Body of pancreas (tissue), 4 donors: Measurements from ENCODE around the gene ZC3H12D. TPM values are rescaled to one million over a fixed set of nuclear protein-coding genes. Genes with fewer than 3 reads are reported as not detected.

Experiments
- ATAC-seq: fragments of 150-250 bp; one replicate; pipeline ENCODE4 v1.9.1; 2016
- DNase-seq, 4 donors: peaks; one replicate each; pipeline ENCODE4 v3.0.0-alpha.2; 2019
- H3K27ac ChIP-seq, 4 donors: fragments of 200-600 bp; sonication (generic); 1 replicate in 3 of 4; 2 replicates in 1 of 4; pipeline versions ENCODE4 v1.5.1 to v1.6.1; 2016 to 2019; ENCODE audit warnings: mild to moderate bottlenecking in 1 of 4, mixed read lengths in 1 of 4, moderate library complexity in 1 of 4
- H3K27me3 ChIP-seq, 2 donors: fragments of 200-600 bp; sonication (generic); one replicate each; pipeline ENCODE4 v1.6.0; 2016; ENCODE audit warnings: mild to moderate bottlenecking in 1 of 2
- H3K36me3 ChIP-seq, 2 donors: fragments of 200-600 bp; sonication (generic); replicated peaks in 1 of 2; 2 replicates each; pipeline ENCODE4 v1.5.1; 2016; ENCODE audit warnings: low read depth in 2 of 2; ENCODE audit not compliant: insufficient read depth in 1 of 2
- H3K4me1 ChIP-seq: fragments of 200-600 bp; sonication (generic); one replicate; pipeline ENCODE4 v1.6.0; 2016
- H3K4me3 ChIP-seq, 2 donors: fragments of 200-600 bp; sonication (generic); 1 replicate in 1 of 2; 2 replicates in 1 of 2; pipeline ENCODE4 v1.5.1; 2016 to 2019
- H3K9me3 ChIP-seq, 3 donors: fragments of 200-600 bp; sonication (generic); 1 replicate in 2 of 3; 2 replicates in 1 of 3; pipeline ENCODE4 v1.5.1; 2016
- CTCF ChIP-seq, 7 experiments: fragments of 450-650 bp in 4 of 7; fragments of 200-600 bp in 3 of 7; sonication (generic) in 3 of 7; IDR thresholded peaks; one replicate each; pipeline ENCODE4 v1.5.1; 2016 to 2019; ENCODE audit warnings: antibody characterized with exemption in 7 of 7
- POLR2A ChIP-seq, 3 donors: fragments of 450-650 bp; IDR thresholded peaks; one replicate each; pipeline ENCODE4 v1.6.1; 2016; ENCODE audit warnings: antibody characterized with exemption in 3 of 3, mild to moderate bottlenecking in 2 of 3
- WGBS, 2 donors: methylation state at CpG; one replicate each; pipeline ENCODE4 v1.1.5; 2017; 5-methylcytosine and 5-hydroxymethylcytosine counted together
- intact Hi-C: fragments of 100-400 bp; cut with DNase I; formaldehyde crosslinking; loops from one replicate; pipeline ENCODE4 v1.15.1; 2023
- total RNA-seq, 2 donors: library from RNA; depleted of rRNA; stranded (reverse); fragments of >200 nt; gene quantifications; one replicate each; pipeline ENCODE4 v1.1.0, GENCODE V29; 2016

Gene ZC3H12D
- total RNA-seq, 2 donors from 2014 or later: 0.52 to 2.6 TPM

GRCh38 chr6:149483849-149484655, 762 bp downstream of the ZC3H12D start:
- intact Hi-C loops: no loop called here
- no peak for TF ChIP-seq CTCF (IDR thresholded peaks at IDR 0.05)
- no peak for TF ChIP-seq POLR2A (IDR thresholded peaks at IDR 0.05)
- no peak overlapping the region for H3K4me3 ChIP-seq

GRCh38 chr6:149483334-149483725, 1.5 kb downstream of the ZC3H12D start:
- intact Hi-C loops: no loop called here
- Histone ChIP-seq H3K4me3 (no peak overlapping the region), H3K9me3 (no peaks in the 10 kb centered on the region), H3K4me1 (no peaks in the 10 kb centered on the region), H3K27ac (peak overlapping the region in 1 of 4 donors; percentile 78), H3K27me3 (no peaks in the 10 kb centered on the region), H3K36me3 (no peaks in the 10 kb centered on the region)
- TF ChIP-seq POLR2A (IDR thresholded peaks at IDR 0.05) (no peak), CTCF (IDR thresholded peaks at IDR 0.05) (no peak)
- 63 to 79% methylated on average over 3 of the region's 3 CpGs for WGBS, 2 donors
- no peak for DNase-seq
- no peak for ATAC-seq

More at GRCh38 chr6:149483849-149484655, 762 bp downstream of the ZC3H12D start:
- Histone ChIP-seq H3K36me3 (no peaks in the 10 kb centered on the region), H3K9me3 (no peaks in the 10 kb centered on the region), H3K27ac (peak overlapping the region in 1 of 4 donors; percentile 78), H3K4me1 (no peaks in the 10 kb centered on the region), H3K27me3 (no peaks in the 10 kb centered on the region)
- 80 to 83% methylated on average over 11 of the region's 11 CpGs for WGBS, 2 donors
- DNase-seq (no peak), ATAC-seq (no peak)

- ATAC-seq: no peak
- no peak for DNase-seq
- no peak overlapping the region for H3K4me3 ChIP-seq
- no peaks in the 10 kb centered on the region for H3K36me3 ChIP-seq
- 65 to 80% methylated on average over 13 to 14 of the region's 14 CpGs for WGBS, 2 donors
- H3K4me1 ChIP-seq: no peaks in the 10 kb centered on the region
- H3K9me3 ChIP-seq: no peaks in the 10 kb centered on the region
- peak overlapping the region in 2 of 4 donors; percentile 18 to 78 for H3K27ac ChIP-seq
- H3K27me3 ChIP-seq: no peaks in the 10 kb centered on the region
- intact Hi-C loops: no loop called here
- no peak for TF ChIP-seq CTCF (IDR thresholded peaks at IDR 0.05)
Measured at GRCh38 chr6:149482545-149483333, 2.1 kb downstream of the ZC3H12D start.

GRCh38 chr6:149480502-149481280, 4.1 kb downstream of the ZC3H12D start:
- intact Hi-C loops: no loop called here
- Histone ChIP-seq H3K27ac (no peak overlapping the region), H3K4me1 (no peaks in the 10 kb centered on the region), H3K36me3 (no peaks in the 10 kb centered on the region), H3K4me3 (no peak overlapping the region), H3K9me3 (no peaks in the 10 kb centered on the region), H3K27me3 (no peaks in the 10 kb centered on the region)
- no peak for TF ChIP-seq CTCF (IDR thresholded peaks at IDR 0.05)
- no peak for DNase-seq
- no peak for ATAC-seq
- WGBS, 2 donors: 82 to 87% methylated on average over 18 of the region's 18 CpGs
